Measurements from ENCODE around the gene CRTC3.

CRTC3 gene, protein sequence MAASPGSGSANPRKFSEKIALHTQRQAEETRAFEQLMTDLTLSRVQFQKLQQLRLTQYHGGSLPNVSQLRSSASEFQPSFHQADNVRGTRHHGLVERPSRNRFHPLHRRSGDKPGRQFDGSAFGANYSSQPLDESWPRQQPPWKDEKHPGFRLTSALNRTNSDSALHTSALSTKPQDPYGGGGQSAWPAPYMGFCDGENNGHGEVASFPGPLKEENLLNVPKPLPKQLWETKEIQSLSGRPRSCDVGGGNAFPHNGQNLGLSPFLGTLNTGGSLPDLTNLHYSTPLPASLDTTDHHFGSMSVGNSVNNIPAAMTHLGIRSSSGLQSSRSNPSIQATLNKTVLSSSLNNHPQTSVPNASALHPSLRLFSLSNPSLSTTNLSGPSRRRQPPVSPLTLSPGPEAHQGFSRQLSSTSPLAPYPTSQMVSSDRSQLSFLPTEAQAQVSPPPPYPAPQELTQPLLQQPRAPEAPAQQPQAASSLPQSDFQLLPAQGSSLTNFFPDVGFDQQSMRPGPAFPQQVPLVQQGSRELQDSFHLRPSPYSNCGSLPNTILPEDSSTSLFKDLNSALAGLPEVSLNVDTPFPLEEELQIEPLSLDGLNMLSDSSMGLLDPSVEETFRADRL

DNA sequence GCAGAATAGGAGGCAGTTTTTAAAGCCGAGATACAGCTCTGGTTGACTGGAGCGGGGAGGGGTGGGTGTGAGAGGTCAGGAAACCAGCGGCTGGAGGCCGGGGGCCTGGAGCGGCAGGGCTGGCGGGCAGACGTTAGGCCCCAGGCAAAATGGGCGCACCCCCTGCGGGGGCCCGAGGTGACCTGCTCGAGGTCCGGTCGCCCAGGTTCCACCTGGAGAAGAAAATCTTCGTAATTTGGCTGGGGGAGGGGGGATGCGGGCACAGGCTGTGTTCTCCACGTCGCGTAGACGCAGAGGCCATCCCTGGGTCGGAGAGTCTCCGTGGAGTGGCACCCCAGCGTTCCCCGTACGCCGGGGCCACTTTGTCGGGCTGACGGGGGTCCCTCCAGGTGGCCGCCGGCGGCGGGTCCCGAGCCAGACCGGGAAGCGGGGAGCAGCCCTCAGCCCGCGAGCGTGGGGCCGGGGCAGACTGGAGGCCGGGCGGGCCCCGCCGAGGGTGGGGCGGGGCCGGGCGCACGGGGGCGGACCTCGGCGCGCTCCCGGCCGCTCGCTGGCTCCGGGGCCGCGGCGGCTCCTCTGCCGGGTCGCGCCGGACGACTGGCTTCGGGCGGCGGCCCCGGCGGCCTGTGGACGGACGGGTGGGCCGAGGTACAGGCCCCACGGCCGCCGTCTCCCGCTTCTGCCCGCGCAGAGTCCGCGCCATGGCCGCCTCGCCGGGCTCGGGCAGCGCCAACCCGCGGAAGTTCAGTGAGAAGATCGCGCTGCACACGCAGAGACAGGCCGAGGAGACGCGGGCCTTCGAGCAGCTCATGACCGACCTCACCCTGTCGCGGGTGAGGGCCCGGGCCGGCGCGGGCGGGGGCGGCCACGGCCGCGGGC lies at the start of gene CRTC3:
TSS of gene CRTC3 (plus strand) at position 553 of the 879 bp plus-strand sequence. CDS start at position 702, 149 bp downstream.
- Histone ChIP-seq H3K9me3 (ENCODE audit: control insufficient read depth, insufficient read depth, low read depth, low read length) (no peaks in the 10 kb centered on the region), H3K27ac (ENCODE audit: low read depth, low read length) (no peak within 1 kb of the TSS), H3K9ac (ENCODE audit: low read length) (peak within 1 kb of the TSS; percentile 47), H3K4me1 (ENCODE audit: control insufficient read depth, insufficient read depth, low read length) (peaks cover 4% of the 10 kb centered on the region), H3K36me3 (ENCODE audit: control insufficient read depth, insufficient read depth, low read length) (no peaks in the 10 kb centered on the region), H3K4me3 (ENCODE audit: low read depth, low read length) (peak within 1 kb of the TSS; percentile 68), H3K27me3 (ENCODE audit: control insufficient read depth, insufficient read depth, low read length) (peaks cover 42% of the 10 kb centered on the region)

DNA sequence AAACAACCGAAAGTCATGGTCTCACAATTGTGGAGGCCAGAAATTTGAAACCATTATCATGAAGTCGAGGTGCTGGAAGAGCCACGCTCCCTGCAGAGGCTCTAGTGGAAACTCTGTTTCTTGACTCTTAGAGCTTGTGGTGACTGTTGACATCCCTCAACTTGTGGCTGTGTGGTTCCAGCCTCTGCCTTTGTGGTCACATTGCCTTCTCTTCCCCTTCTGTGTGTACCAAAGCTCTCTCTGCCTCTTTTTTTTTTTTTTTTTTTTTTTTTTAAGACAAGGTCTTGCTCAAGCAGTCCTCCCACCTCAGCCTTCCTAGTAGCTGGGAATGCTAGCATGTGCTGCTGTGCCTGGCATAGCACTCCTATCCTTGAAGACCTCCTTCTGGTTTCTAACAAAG lies 48.7 kb upstream of the CRTC3 start:
- Histone ChIP-seq H3K4me1 (ENCODE audit: control insufficient read depth, insufficient read depth, low read length) (no peaks in the 10 kb centered on the region), H3K36me3 (ENCODE audit: control insufficient read depth, insufficient read depth, low read length) (peaks cover 87% of the 10 kb centered on the region), H3K9ac (ENCODE audit: low read length) (no peak overlapping the region), H3K4me3 (ENCODE audit: low read depth, low read length) (no peak overlapping the region), H3K9me3 (ENCODE audit: control insufficient read depth, insufficient read depth, low read depth, low read length) (no peaks in the 10 kb centered on the region), H3K27me3 (ENCODE audit: control insufficient read depth, insufficient read depth, low read length) (no peaks in the 10 kb centered on the region), H3K27ac (ENCODE audit: low read depth, low read length) (no peak overlapping the region)

DNA sequence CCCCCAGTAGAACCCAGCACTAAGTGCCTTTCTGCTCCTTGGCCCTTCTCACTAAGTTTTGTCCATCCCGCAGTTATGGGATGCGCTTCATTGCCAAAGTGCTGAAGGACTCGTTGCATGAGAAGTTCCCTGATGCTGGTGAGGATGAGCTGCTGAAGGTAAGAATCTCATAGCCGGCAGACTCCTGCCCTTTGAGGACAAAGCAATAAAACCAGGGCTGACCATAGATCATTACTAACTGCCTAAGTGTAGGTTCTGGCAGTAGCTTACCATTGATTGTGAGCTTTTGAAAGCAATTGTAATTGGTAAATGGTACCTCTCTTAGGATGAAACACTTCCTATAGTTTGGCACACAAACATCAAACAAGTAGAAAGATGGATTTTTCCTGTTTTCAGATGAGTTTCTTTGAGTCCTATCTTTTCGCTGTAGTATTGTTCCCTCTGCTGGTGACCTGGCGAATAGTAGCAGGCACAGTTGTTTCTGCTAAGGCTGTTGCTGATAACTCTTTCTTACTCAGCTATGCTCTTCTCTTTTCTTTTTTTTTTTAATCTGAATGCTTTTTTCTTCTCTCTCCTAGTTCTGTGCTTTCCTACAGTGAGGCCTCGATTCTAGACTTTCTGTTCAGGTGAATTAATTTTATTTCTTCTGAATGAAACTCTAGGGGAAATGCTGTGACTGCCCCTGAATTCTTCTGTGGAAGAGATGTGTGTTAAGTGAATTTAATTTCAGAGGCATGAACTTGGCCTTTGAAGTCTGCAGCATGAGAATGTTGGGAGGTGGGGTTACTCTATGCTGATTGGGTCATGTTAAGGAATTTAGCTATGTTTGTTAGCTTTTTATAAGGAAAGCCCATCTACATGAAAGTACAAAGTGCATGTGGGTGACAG lies 47.4 kb upstream of the CRTC3 start:
- H3K9ac ChIP-seq (ENCODE audit: low read length): no peak overlapping the region
- no peak overlapping the region for H3K27ac ChIP-seq (ENCODE audit: low read depth, low read length)
- H3K4me3 ChIP-seq (ENCODE audit: low read depth, low read length): no peak overlapping the region
- H3K9me3 ChIP-seq (ENCODE audit: control insufficient read depth, insufficient read depth, low read depth, low read length): no peaks in the 10 kb centered on the region
- no peaks in the 10 kb centered on the region for H3K27me3 ChIP-seq (ENCODE audit: control insufficient read depth, insufficient read depth, low read length)
- no peaks in the 10 kb centered on the region for H3K4me1 ChIP-seq (ENCODE audit: control insufficient read depth, insufficient read depth, low read length)
- H3K36me3 ChIP-seq (ENCODE audit: control insufficient read depth, insufficient read depth, low read length): peaks cover 89% of the 10 kb centered on the region

DNA sequence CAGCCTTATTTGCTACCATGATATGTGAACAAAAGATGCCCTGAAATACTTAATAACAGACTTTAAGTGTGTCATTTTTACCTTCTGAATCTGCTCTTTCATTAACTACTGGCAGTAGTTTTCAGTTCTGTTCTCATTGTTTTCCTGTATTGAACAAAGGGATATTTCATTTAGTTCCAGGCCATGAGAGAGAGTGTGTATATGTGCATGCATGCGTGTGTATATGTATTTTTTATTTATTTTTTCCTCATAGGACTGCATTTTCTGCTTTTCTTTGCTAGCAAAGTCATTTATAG lies 46.8 kb upstream of the CRTC3 start:
- H3K27ac ChIP-seq (ENCODE audit: low read depth, low read length): no peak overlapping the region
- H3K4me1 ChIP-seq (ENCODE audit: control insufficient read depth, insufficient read depth, low read length): no peaks in the 10 kb centered on the region
- H3K9me3 ChIP-seq (ENCODE audit: control insufficient read depth, insufficient read depth, low read depth, low read length): no peaks in the 10 kb centered on the region
- H3K27me3 ChIP-seq (ENCODE audit: control insufficient read depth, insufficient read depth, low read length): no peaks in the 10 kb centered on the region
- peaks cover 88% of the 10 kb centered on the region for H3K36me3 ChIP-seq (ENCODE audit: control insufficient read depth, insufficient read depth, low read length)
- H3K9ac ChIP-seq (ENCODE audit: low read length): no peak overlapping the region
- no peak overlapping the region for H3K4me3 ChIP-seq (ENCODE audit: low read depth, low read length)

DNA sequence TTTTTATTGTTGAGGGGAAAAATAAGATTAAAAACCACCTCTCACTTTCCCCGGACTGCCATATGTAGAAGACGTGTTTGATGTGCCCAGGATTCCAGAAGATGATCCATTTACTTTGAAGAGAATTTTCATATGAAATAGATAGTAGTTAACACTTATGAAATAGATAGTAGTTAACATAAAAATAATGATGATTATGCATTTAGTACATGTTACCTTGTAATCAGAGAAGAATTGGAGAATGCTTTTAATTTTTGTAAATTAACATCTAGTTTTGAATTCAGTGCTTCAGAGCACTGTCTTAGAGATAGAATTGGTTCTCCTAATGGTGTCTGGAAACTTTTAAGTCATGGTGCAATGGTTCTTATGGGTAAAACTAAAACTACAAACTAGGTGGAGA lies 46.1 kb upstream of the CRTC3 start:
- Histone ChIP-seq H3K4me3 (ENCODE audit: low read depth, low read length) (no peak overlapping the region), H3K9me3 (ENCODE audit: control insufficient read depth, insufficient read depth, low read depth, low read length) (no peaks in the 10 kb centered on the region), H3K27me3 (ENCODE audit: control insufficient read depth, insufficient read depth, low read length) (no peaks in the 10 kb centered on the region), H3K9ac (ENCODE audit: low read length) (no peak overlapping the region), H3K27ac (ENCODE audit: low read depth, low read length) (no peak overlapping the region), H3K36me3 (ENCODE audit: control insufficient read depth, insufficient read depth, low read length) (peaks cover 86% of the 10 kb centered on the region), H3K4me1 (ENCODE audit: control insufficient read depth, insufficient read depth, low read length) (no peaks in the 10 kb centered on the region)

DNA sequence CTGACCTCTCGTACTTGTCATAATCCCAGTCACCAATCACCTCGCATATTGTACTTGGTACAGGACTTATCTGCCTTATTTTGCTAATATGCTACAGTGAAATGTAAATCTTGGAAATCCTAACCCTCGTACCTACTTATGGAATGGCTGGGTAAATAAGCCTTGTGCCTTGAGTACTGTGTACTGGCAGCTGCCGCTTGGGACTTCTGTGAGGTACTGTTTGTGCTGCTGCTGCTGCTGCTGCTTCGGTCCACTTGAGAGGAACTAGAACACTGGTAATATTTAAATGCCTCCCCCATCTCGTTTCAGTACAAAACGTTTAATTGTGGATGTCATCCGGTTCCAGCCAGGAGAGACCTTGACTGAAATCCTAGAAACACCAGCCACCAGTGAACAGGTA lies 42.5 kb upstream of the CRTC3 start:
- no peaks in the 10 kb centered on the region for H3K27me3 ChIP-seq (ENCODE audit: control insufficient read depth, insufficient read depth, low read length)
- H3K36me3 ChIP-seq (ENCODE audit: control insufficient read depth, insufficient read depth, low read length): peaks cover 93% of the 10 kb centered on the region
- H3K9me3 ChIP-seq (ENCODE audit: control insufficient read depth, insufficient read depth, low read depth, low read length): no peaks in the 10 kb centered on the region
- H3K27ac ChIP-seq (ENCODE audit: low read depth, low read length): no peak overlapping the region
- H3K4me3 ChIP-seq (ENCODE audit: low read depth, low read length): no peak overlapping the region
- no peak overlapping the region for H3K9ac ChIP-seq (ENCODE audit: low read length)
- no peaks in the 10 kb centered on the region for H3K4me1 ChIP-seq (ENCODE audit: control insufficient read depth, insufficient read depth, low read length)

DNA sequence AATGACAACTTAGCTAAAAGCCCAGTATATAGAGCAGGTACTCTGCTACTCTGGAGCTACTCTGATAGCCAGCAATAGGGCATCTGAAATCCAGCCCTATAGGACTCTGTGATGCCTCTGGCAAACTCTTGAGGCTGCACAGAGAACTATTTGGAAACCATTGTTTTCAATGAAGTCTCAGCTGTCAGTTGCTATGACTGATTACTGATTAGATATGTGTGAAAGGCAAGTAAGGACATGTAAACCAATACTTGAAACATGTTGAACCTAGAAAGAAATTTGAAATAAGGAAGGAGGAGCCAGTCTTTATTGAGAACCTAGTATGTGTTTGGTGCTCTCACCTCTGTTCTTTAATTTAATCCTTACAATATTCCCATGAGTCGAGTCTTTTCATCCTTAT lies 40.2 kb upstream of the CRTC3 start:
- H3K27ac ChIP-seq (ENCODE audit: low read depth, low read length): no peak overlapping the region
- H3K4me3 ChIP-seq (ENCODE audit: low read depth, low read length): no peak overlapping the region
- no peaks in the 10 kb centered on the region for H3K4me1 ChIP-seq (ENCODE audit: control insufficient read depth, insufficient read depth, low read length)
- no peak overlapping the region for H3K9ac ChIP-seq (ENCODE audit: low read length)
- H3K36me3 ChIP-seq (ENCODE audit: control insufficient read depth, insufficient read depth, low read length): peaks cover 94% of the 10 kb centered on the region
- no peaks in the 10 kb centered on the region for H3K9me3 ChIP-seq (ENCODE audit: control insufficient read depth, insufficient read depth, low read depth, low read length)
- H3K27me3 ChIP-seq (ENCODE audit: control insufficient read depth, insufficient read depth, low read length): no peaks in the 10 kb centered on the region

DNA sequence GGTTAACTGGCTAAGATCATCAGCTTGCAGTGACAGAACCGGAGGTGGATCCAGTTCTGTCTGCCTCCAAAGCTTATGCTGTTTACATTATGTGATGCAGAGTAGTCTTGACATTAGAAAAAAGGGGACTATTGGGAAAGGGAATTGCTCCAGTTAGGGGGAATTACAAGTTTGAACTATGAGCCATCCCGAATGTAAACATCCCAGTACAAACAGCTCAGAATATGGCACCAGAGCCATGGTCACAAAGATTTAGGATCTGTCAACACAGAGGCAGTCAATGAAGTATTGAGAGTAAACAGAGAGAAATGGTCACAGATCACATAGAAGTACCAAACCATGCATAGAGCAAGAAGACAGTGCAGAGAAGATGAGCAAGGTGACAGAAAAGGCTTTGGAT lies 39.8 kb upstream of the CRTC3 start:
- Histone ChIP-seq H3K9ac (ENCODE audit: low read length) (no peak overlapping the region), H3K36me3 (ENCODE audit: control insufficient read depth, insufficient read depth, low read length) (peaks cover 94% of the 10 kb centered on the region), H3K4me3 (ENCODE audit: low read depth, low read length) (no peak overlapping the region), H3K27me3 (ENCODE audit: control insufficient read depth, insufficient read depth, low read length) (no peaks in the 10 kb centered on the region), H3K4me1 (ENCODE audit: control insufficient read depth, insufficient read depth, low read length) (no peaks in the 10 kb centered on the region), H3K9me3 (ENCODE audit: control insufficient read depth, insufficient read depth, low read depth, low read length) (no peaks in the 10 kb centered on the region), H3K27ac (ENCODE audit: low read depth, low read length) (no peak overlapping the region)

DNA sequence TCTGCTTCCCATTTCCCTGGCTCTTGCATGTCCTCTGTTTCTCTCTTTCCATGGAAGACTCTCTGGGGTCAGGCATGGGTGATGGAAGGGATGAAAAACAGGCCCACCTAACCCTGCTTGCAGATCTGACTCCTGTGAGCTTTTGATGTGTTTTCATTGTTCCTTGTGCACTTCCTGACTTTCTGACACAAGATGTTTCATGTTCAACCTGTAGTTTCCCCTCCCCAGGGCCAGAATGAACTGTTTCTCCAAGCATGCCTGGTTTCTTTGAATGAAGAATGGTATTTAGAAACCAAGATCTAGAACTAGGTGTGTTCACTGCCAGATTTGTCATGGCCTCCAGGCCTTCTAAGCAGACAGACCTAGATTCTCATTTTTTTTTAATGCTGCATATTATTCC lies 36.1 kb upstream of the CRTC3 start:
- Histone ChIP-seq H3K27ac (ENCODE audit: low read depth, low read length) (no peak overlapping the region), H3K4me3 (ENCODE audit: low read depth, low read length) (no peak overlapping the region), H3K9ac (ENCODE audit: low read length) (no peak overlapping the region), H3K27me3 (ENCODE audit: control insufficient read depth, insufficient read depth, low read length) (no peaks in the 10 kb centered on the region), H3K36me3 (ENCODE audit: control insufficient read depth, insufficient read depth, low read length) (peaks cover 89% of the 10 kb centered on the region), H3K4me1 (ENCODE audit: control insufficient read depth, insufficient read depth, low read length) (no peaks in the 10 kb centered on the region), H3K9me3 (ENCODE audit: control insufficient read depth, insufficient read depth, low read depth, low read length) (no peaks in the 10 kb centered on the region)

DNA sequence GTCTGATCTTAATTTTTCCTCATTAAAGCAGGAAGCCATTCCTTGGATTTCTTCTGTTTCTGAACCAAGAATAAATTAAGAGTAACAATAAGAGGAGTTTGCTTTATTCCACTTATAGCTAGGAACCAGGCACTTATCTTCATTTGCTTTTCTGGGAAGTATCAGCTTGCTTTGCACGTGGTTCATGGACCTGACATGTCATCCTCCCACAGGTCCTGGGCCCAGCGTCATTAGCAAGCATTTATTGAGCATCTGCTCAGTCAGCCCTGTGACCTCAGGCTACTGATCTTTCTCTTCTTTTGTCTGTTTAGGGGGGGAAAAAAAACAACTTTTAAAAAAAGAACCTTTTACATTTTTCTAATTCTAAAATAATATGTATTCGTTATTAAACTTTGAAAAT lies 34.7 kb upstream of the CRTC3 start:
- no peak overlapping the region for H3K9ac ChIP-seq (ENCODE audit: low read length)
- H3K27ac ChIP-seq (ENCODE audit: low read depth, low read length): no peak overlapping the region
- H3K27me3 ChIP-seq (ENCODE audit: control insufficient read depth, insufficient read depth, low read length): no peaks in the 10 kb centered on the region
- no peaks in the 10 kb centered on the region for H3K9me3 ChIP-seq (ENCODE audit: control insufficient read depth, insufficient read depth, low read depth, low read length)
- peaks cover 88% of the 10 kb centered on the region for H3K36me3 ChIP-seq (ENCODE audit: control insufficient read depth, insufficient read depth, low read length)
- H3K4me3 ChIP-seq (ENCODE audit: low read depth, low read length): no peak overlapping the region
- no peaks in the 10 kb centered on the region for H3K4me1 ChIP-seq (ENCODE audit: control insufficient read depth, insufficient read depth, low read length)
